Astrocyte (in vitro differentiated cells and primary cell): ENCODE results near the gene ARVCF. TPM values are rescaled to one million over a fixed set of nuclear protein-coding genes. Genes with fewer than 3 reads are reported as not detected.
A peak's percentile ranks its signal among the peaks of the same experiment; 100 is the strongest.

Experiments used
- DNase-seq: peaks from one replicate; pipeline ENCODE4 v3.0.0-alpha.2; 2010; ENCODE audit warnings: low read depth
- FAIRE-seq: peaks from 2 replicates; lab custom pipeline; 2011; peaks lifted over from hg19 to GRCh38; lab: Jason Lieb, UNC
- H2AFZ ChIP-seq: 2 replicates; pipeline ENCODE4 v1.6.0; 2012; ENCODE audit warnings: low read depth, low read length, inconsistent platforms
- H3K27ac ChIP-seq: 2 replicates; pipeline ENCODE4 v1.5.1; 2011; ENCODE audit warnings: low read depth, low read length, inconsistent platforms
- H3K27me3 ChIP-seq: 2 replicates; pipeline ENCODE4 v1.6.0; 2011; ENCODE audit warnings: low read length, inconsistent platforms; ENCODE audit not compliant: insufficient read depth
- H3K36me3 ChIP-seq: 2 replicates; pipeline ENCODE4 v1.5.1; 2011; ENCODE audit warnings: low read length, inconsistent platforms; ENCODE audit not compliant: insufficient read depth
- H3K4me1 ChIP-seq: 2 replicates; pipeline ENCODE4 v1.5.1; 2011; ENCODE audit warnings: low read length, inconsistent platforms; ENCODE audit not compliant: insufficient read depth
- H3K4me2 ChIP-seq: 2 replicates; pipeline ENCODE4 v1.6.0; 2012; ENCODE audit warnings: low read length, inconsistent platforms
- H3K4me3 ChIP-seq: 2 replicates; pipeline ENCODE4 v1.5.1; 2011; ENCODE audit warnings: low read depth, mild to moderate bottlenecking, low read length, inconsistent platforms; ENCODE audit not compliant: insufficient read depth
- H3K79me2 ChIP-seq: 2 replicates; pipeline ENCODE4 v1.6.0; 2012; ENCODE audit warnings: mild to moderate bottlenecking, low read length, inconsistent platforms; ENCODE audit not compliant: insufficient read depth
- H3K9ac ChIP-seq: 2 replicates; pipeline ENCODE4 v1.6.0; 2012; ENCODE audit warnings: mild to moderate bottlenecking, low read length, inconsistent platforms
- H3K9me3 ChIP-seq: 2 replicates; pipeline ENCODE4 v1.5.1; 2012; ENCODE audit warnings: low read depth, mild to moderate bottlenecking, low read length, inconsistent platforms; ENCODE audit not compliant: insufficient read depth
- H4K20me1 ChIP-seq: 2 replicates; pipeline ENCODE4 v1.6.0; 2012; ENCODE audit warnings: low read length, inconsistent platforms; ENCODE audit not compliant: insufficient read depth
- H3K27ac Mint-ChIP-seq: one replicate; pipeline ENCODE4 v1.8.0; 2021; ENCODE audit warnings: mild to moderate bottlenecking, mixed read lengths; ENCODE audit not compliant: unreplicated experiment
- H3K27me3 Mint-ChIP-seq: one replicate; pipeline ENCODE4 v1.8.0; 2021; ENCODE audit warnings: low read depth, mixed read lengths; ENCODE audit not compliant: unreplicated experiment
- H3K36me3 Mint-ChIP-seq: one replicate; pipeline ENCODE4 v1.8.0; 2021; ENCODE audit warnings: low read depth, mixed read lengths; ENCODE audit not compliant: unreplicated experiment
- H3K4me1 Mint-ChIP-seq: one replicate; pipeline ENCODE4 v1.8.0; 2021; ENCODE audit warnings: low read depth, mixed read lengths; ENCODE audit not compliant: unreplicated experiment
- H3K4me3 Mint-ChIP-seq: one replicate; pipeline ENCODE4 v1.8.0; 2021; ENCODE audit warnings: mild to moderate bottlenecking, moderate library complexity, mixed read lengths; ENCODE audit not compliant: unreplicated experiment
- H3K9me3 Mint-ChIP-seq: one replicate; pipeline ENCODE4 v1.8.0; 2021; ENCODE audit warnings: mild to moderate bottlenecking, mixed read lengths; ENCODE audit not compliant: unreplicated experiment
- EZH2 ChIP-seq: IDR thresholded peaks from 2 replicates; pipeline ENCODE4 v1.6.1; 2012; ENCODE audit warnings: mild to moderate bottlenecking, low read length, inconsistent platforms; ENCODE audit not compliant: insufficient read depth
- total RNA-seq: library from RNA; stranded (reverse); gene quantifications from 2 replicates; pipeline ENCODE4 v1.2.1, GENCODE V29; 2021
- TF ChIP-seq, protein P1 (sequence below): IDR thresholded peaks from 2 replicates; pipeline ENCODE4 v1.5.1; 2011; ENCODE audit warnings: low read depth, mild to moderate bottlenecking, inconsistent platforms, low read length, moderate library complexity; ENCODE audit not compliant: insufficient read depth

The ARVCF gene
- total RNA-seq, 1 donor from 2014 or later: 17.9 TPM

DNA sequence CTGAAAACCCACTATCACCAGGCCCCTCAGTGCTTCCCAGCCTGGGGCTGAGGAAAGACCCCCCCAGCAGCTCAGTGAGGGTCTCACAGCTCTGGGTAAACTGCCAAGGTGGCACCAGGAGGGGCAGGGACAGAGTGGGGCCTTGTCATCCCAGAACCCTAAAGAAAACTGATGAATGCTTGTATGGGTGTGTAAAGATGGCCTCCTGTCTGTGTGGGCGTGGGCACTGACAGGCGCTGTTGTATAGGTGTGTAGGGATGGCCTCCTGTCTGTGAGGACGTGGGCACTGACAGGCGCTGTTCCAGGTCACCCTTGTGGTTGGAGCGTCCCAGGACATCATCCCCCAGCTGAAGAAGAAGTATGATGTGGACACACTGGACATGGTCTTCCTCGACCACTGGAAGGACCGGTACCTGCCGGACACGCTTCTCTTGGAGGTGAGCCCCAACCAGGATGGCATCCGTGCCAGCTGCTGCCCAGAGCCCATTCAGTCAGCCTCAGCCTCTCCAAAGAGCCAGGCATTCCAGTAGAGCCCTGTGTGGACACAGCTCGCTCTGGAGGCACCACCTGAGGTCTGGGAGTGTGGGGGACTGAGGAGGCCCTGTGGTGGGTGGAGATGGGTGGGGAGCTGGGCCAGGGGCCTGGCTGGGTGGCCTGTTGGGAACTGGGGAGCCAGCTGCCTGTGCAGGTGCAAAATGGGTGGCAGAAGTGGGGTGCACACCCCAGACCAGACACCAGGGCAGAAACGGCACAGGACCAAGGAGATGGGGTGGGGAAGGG is 52.6 kb downstream of the ARVCF start:
- TF ChIP-seq EZH2: no peak
- TF ChIP-seq, protein P1, sequence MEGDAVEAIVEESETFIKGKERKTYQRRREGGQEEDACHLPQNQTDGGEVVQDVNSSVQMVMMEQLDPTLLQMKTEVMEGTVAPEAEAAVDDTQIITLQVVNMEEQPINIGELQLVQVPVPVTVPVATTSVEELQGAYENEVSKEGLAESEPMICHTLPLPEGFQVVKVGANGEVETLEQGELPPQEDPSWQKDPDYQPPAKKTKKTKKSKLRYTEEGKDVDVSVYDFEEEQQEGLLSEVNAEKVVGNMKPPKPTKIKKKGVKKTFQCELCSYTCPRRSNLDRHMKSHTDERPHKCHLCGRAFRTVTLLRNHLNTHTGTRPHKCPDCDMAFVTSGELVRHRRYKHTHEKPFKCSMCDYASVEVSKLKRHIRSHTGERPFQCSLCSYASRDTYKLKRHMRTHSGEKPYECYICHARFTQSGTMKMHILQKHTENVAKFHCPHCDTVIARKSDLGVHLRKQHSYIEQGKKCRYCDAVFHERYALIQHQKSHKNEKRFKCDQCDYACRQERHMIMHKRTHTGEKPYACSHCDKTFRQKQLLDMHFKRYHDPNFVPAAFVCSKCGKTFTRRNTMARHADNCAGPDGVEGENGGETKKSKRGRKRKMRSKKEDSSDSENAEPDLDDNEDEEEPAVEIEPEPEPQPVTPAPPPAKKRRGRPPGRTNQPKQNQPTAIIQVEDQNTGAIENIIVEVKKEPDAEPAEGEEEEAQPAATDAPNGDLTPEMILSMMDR: no peak
- FAIRE-seq: no peak
- H3K36me3 Mint-ChIP-seq: peaks cover 8% of the 10 kb centered on the region

DNA sequence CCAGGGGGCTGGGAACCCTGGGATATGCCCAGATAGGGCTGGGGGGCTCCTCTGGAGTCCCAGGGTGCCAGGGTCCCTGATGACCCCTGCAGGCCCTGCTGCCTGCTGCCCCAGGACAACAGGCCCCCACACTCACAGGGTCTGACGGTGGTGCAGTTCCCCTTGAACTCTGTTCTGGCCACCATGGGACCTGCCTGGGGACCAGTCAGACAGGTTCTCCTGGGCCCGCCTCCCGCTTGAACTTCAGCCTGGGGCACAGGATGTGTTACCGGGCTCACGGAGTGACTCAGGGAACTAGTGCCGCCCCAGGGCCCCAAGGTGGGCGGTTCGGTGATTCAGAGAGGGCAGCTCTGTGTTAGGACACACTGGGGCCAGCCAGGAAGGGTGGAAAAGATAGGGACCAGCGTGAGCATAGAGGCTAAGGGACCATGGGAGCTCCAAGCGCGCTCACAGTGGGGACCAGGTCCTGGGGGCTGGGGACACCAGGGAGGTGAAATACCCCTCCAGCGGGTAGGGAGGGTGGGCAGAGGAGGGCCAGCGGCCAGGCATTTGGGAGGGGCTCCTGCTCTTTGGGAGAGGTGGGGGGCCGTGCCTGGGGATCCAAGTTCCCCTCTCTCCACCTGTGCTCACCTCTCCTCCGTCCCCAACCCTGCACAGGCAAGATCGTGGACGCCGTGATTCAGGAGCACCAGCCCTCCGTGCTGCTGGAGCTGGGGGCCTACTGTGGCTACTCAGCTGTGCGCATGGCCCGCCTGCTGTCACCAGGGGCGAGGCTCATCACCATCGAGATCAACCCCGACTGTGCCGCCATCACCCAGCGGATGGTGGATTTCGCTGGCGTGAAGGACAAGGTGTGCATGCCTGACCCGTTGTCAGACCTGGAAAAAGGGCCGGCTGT is 53.5 kb downstream of the ARVCF start:
- no peak for FAIRE-seq
- H3K27me3 ChIP-seq: no peaks in the 10 kb centered on the region
- peaks cover 27% of the 10 kb centered on the region for H3K4me1 ChIP-seq
- no peak overlapping the region for H3K27ac Mint-ChIP-seq
- H4K20me1 ChIP-seq: peaks cover 64% of the 10 kb centered on the region
- peaks cover 8% of the 10 kb centered on the region for H3K36me3 Mint-ChIP-seq
- H3K9me3 Mint-ChIP-seq: no peaks in the 10 kb centered on the region
- H3K4me1 Mint-ChIP-seq: peaks cover 14% of the 10 kb centered on the region
- H3K27ac ChIP-seq: peak overlapping the region; percentile 30
- H2AFZ ChIP-seq: no peak overlapping the region
- H3K27me3 Mint-ChIP-seq: no peaks in the 10 kb centered on the region
- H3K9me3 ChIP-seq: no peaks in the 10 kb centered on the region
- peak; percentile 21 for DNase-seq
- H3K4me3 ChIP-seq: no peak overlapping the region
- peak overlapping the region; percentile 39 for H3K9ac ChIP-seq
- TF ChIP-seq, protein P1: no peak
- TF ChIP-seq EZH2: no peak
- H3K36me3 ChIP-seq: peaks cover 5% of the 10 kb centered on the region
- H3K4me3 Mint-ChIP-seq: no peak overlapping the region
- H3K4me2 ChIP-seq: peak overlapping the region; percentile 55
- no peaks in the 10 kb centered on the region for H3K79me2 ChIP-seq

More for the DNA sequence above, 52.6 kb downstream of the ARVCF start:
- Histone ChIP-seq H2AFZ (no peak overlapping the region), H3K27me3 (no peaks in the 10 kb centered on the region), H4K20me1 (peaks cover 61% of the 10 kb centered on the region), H3K9me3 (no peaks in the 10 kb centered on the region), H3K9ac (no peak overlapping the region), H3K79me2 (no peaks in the 10 kb centered on the region), H3K36me3 (peaks cover 5% of the 10 kb centered on the region), H3K27ac (no peak overlapping the region), H3K4me2 (no peak overlapping the region), H3K4me1 (peaks cover 22% of the 10 kb centered on the region), H3K4me3 (no peak overlapping the region)
- Mint-ChIP-seq H3K27ac (no peak overlapping the region), H3K4me1 (peaks cover 9% of the 10 kb centered on the region), H3K9me3 (no peaks in the 10 kb centered on the region), H3K27me3 (no peaks in the 10 kb centered on the region), H3K4me3 (no peak overlapping the region)
- no peak for DNase-seq
